ENCODE results near the gene BAD. TPM values are rescaled to one million over a fixed set of nuclear protein-coding genes. Genes with fewer than 3 reads are reported as not detected.

BAD gene
- total RNA-seq, 1 donor from 2014 or later: 43.6 TPM

DNA sequence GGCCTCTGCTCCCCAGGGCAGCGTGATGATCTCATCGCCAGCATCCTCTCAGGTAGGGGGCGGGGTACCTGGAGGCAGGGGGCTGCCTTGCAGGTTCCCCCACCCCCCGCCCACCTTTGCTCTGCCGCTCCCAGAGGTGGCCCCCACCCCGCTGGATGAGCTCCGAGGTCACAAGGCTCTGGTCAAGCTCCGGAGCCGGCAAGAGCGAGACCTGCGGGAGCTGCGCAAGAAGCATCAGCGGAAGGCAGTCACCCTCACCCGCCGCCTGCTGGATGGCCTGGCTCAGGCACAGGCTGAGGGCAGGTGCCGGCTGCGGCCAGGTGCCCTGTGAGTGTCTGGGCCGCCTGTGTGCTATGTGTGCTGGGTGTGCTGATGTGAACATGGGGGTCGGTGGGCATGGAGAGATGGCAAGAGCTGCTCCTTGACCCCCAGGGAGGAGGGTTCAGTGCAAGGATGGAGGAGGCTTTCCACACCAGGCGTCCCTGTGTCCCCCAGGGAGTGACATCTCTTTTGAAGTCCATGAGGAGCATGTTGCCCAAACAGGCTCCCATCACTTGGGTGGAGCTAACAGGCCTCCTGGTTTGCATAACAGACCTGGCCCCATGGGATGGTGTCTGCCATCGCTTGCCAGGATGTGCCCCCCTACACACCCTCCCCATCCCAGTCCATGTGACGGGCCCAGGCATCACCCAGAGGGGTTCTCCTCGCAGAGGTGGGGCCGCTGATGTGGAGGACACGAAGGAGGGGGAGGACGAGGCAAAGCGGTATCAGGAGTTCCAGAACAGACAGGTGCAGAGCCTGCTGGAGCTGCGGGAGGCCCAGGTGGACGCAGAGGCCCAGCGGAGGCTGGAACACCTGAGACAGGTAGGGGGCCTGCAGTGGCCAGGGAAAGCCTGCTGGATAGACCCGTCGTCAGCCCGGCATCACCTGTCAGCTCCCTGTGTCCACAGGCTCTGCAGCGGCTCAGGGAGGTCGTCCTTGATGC is 19.0 kb downstream of the BAD start:
- Mint-ChIP-seq H3K27me3 (ENCODE audit: low read depth, unreplicated experiment) (no peaks in the 10 kb centered on the region), H3K36me3 (ENCODE audit: low read depth, unreplicated experiment) (peaks cover 11% of the 10 kb centered on the region), H3K4me3 (ENCODE audit: unreplicated experiment) (no peak overlapping the region), H3K27ac (ENCODE audit: unreplicated experiment) (no peak overlapping the region), H3K4me1 (ENCODE audit: low read depth, unreplicated experiment) (peaks cover 19% of the 10 kb centered on the region), H3K9me3 (ENCODE audit: unreplicated experiment) (no peaks in the 10 kb centered on the region)
- no peak overlapping the region for H3K4me2 ChIP-seq (ENCODE audit: low read length)
- H3K9ac ChIP-seq (ENCODE audit: low read length): no peak overlapping the region
- no peaks in the 10 kb centered on the region for H3K9me3 ChIP-seq (ENCODE audit: insufficient read depth, low read depth, low read length)
- FAIRE-seq (no peak), DNase-seq (ENCODE audit: low read depth) (no peak)
- no peaks in the 10 kb centered on the region for H3K79me2 ChIP-seq (ENCODE audit: insufficient read depth, low read length)
- H3K36me3 ChIP-seq (ENCODE audit: insufficient read depth, low read length): peaks cover 11% of the 10 kb centered on the region
- H2AFZ ChIP-seq (ENCODE audit: low read depth, low read length): no peak overlapping the region
- H3K27me3 ChIP-seq (ENCODE audit: insufficient read depth, low read length): no peaks in the 10 kb centered on the region
- peaks cover 22% of the 10 kb centered on the region for H4K20me1 ChIP-seq (ENCODE audit: insufficient read depth, low read length)
- H3K4me1 ChIP-seq (ENCODE audit: insufficient read depth, low read length): peaks cover 33% of the 10 kb centered on the region
- no peak overlapping the region for H3K27ac ChIP-seq (ENCODE audit: low read depth, low read length)
- H3K4me3 ChIP-seq (ENCODE audit: insufficient read depth, low read depth, low read length): no peak overlapping the region
- TF ChIP-seq EZH2 (IDR thresholded peaks at IDR 0.05; ENCODE audit: insufficient read depth, low read length): no peak
- TF ChIP-seq, protein P1, sequence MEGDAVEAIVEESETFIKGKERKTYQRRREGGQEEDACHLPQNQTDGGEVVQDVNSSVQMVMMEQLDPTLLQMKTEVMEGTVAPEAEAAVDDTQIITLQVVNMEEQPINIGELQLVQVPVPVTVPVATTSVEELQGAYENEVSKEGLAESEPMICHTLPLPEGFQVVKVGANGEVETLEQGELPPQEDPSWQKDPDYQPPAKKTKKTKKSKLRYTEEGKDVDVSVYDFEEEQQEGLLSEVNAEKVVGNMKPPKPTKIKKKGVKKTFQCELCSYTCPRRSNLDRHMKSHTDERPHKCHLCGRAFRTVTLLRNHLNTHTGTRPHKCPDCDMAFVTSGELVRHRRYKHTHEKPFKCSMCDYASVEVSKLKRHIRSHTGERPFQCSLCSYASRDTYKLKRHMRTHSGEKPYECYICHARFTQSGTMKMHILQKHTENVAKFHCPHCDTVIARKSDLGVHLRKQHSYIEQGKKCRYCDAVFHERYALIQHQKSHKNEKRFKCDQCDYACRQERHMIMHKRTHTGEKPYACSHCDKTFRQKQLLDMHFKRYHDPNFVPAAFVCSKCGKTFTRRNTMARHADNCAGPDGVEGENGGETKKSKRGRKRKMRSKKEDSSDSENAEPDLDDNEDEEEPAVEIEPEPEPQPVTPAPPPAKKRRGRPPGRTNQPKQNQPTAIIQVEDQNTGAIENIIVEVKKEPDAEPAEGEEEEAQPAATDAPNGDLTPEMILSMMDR (IDR thresholded peaks at IDR 0.05; ENCODE audit: insufficient read depth, low read depth, low read length): no peak

DNA sequence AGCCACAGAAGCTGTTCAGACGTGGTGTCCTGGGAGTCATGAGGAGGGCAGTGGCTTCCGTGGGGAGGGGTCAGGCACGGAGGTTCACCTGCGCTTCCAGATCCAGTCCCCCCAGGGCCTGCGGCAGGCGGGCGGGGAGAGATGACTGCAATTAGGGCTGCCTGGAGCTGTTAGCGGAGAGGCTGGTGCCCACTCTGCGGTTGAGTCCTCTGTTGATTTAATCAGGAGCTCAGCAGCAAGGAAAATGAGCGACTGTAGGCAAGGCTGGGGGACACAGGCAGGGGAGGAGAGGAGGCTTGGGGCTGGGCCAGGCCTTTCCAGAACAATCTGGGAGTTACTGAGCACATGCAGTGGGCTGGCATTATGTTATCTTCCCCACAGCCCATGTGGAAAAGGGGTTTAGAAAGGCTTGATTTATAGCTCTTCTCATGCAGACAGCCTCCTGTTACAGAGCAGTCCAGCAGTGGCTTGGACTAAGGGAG is 20.1 kb downstream of the BAD start:
- no peaks in the 10 kb centered on the region for H3K27me3 ChIP-seq (ENCODE audit: insufficient read depth, low read length)
- H3K4me2 ChIP-seq (ENCODE audit: low read length): no peak overlapping the region
- H3K9ac ChIP-seq (ENCODE audit: low read length): no peak overlapping the region
- H3K27ac Mint-ChIP-seq (ENCODE audit: unreplicated experiment): no peak overlapping the region
- no peak overlapping the region for H2AFZ ChIP-seq (ENCODE audit: low read depth, low read length)
- peaks cover 22% of the 10 kb centered on the region for H3K36me3 Mint-ChIP-seq (ENCODE audit: low read depth, unreplicated experiment)
- H3K36me3 ChIP-seq (ENCODE audit: insufficient read depth, low read length): peaks cover 14% of the 10 kb centered on the region
- TF ChIP-seq, protein P1 (IDR thresholded peaks at IDR 0.05; ENCODE audit: insufficient read depth, low read depth, low read length): no peak
- FAIRE-seq: no peak
- H3K9me3 Mint-ChIP-seq (ENCODE audit: unreplicated experiment): peaks cover 2% of the 10 kb centered on the region
- H3K9me3 ChIP-seq (ENCODE audit: insufficient read depth, low read depth, low read length): no peaks in the 10 kb centered on the region
- H4K20me1 ChIP-seq (ENCODE audit: insufficient read depth, low read length): peaks cover 31% of the 10 kb centered on the region
- H3K4me3 Mint-ChIP-seq (ENCODE audit: unreplicated experiment): peak overlapping the region; percentile 54
- H3K4me3 ChIP-seq (ENCODE audit: insufficient read depth, low read depth, low read length): no peak overlapping the region
- no peak overlapping the region for H3K27ac ChIP-seq (ENCODE audit: low read depth, low read length)
- peaks cover 31% of the 10 kb centered on the region for H3K4me1 ChIP-seq (ENCODE audit: insufficient read depth, low read length)
- H3K79me2 ChIP-seq (ENCODE audit: insufficient read depth, low read length): no peaks in the 10 kb centered on the region
- H3K4me1 Mint-ChIP-seq (ENCODE audit: low read depth, unreplicated experiment): peaks cover 19% of the 10 kb centered on the region
- no peak for DNase-seq (ENCODE audit: low read depth)
- H3K27me3 Mint-ChIP-seq (ENCODE audit: low read depth, unreplicated experiment): no peaks in the 10 kb centered on the region

DNA sequence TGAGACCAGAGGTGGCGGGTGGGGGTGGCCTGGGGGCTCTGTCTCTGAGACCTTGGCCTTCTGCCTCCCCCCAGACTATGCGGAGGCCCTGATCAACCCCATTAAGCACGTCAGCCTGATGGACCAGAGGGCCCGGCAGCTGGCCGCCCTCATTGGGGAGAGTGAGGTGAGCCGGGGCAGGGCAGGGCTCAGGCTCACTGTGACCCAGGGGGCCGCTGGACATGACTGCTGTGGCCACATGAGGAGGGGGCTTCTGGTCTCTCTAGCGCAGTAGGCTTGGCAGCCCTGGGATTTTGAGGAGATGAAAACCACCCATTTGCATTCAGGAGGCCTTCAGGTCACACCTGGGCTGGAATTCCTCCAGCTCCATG is 20.5 kb downstream of the BAD start:
- Histone ChIP-seq H3K9ac (ENCODE audit: low read length) (no peak overlapping the region), H3K4me3 (ENCODE audit: insufficient read depth, low read depth, low read length) (no peak overlapping the region), H2AFZ (ENCODE audit: low read depth, low read length) (no peak overlapping the region), H3K36me3 (ENCODE audit: insufficient read depth, low read length) (peaks cover 18% of the 10 kb centered on the region), H3K27me3 (ENCODE audit: insufficient read depth, low read length) (no peaks in the 10 kb centered on the region), H3K27ac (ENCODE audit: low read depth, low read length) (no peak overlapping the region), H3K4me1 (ENCODE audit: insufficient read depth, low read length) (peaks cover 28% of the 10 kb centered on the region), H3K4me2 (ENCODE audit: low read length) (no peak overlapping the region), H3K79me2 (ENCODE audit: insufficient read depth, low read length) (no peaks in the 10 kb centered on the region), H3K9me3 (ENCODE audit: insufficient read depth, low read depth, low read length) (no peaks in the 10 kb centered on the region), H4K20me1 (ENCODE audit: insufficient read depth, low read length) (peaks cover 34% of the 10 kb centered on the region)
- TF ChIP-seq, protein P1 (IDR thresholded peaks at IDR 0.05; ENCODE audit: insufficient read depth, low read depth, low read length): no peak
- no peak for TF ChIP-seq EZH2 (IDR thresholded peaks at IDR 0.05; ENCODE audit: insufficient read depth, low read length)
- peaks cover 17% of the 10 kb centered on the region for H3K4me1 Mint-ChIP-seq (ENCODE audit: low read depth, unreplicated experiment)
- no peaks in the 10 kb centered on the region for H3K27me3 Mint-ChIP-seq (ENCODE audit: low read depth, unreplicated experiment)
- peak overlapping the region; percentile 54 for H3K4me3 Mint-ChIP-seq (ENCODE audit: unreplicated experiment)
- H3K9me3 Mint-ChIP-seq (ENCODE audit: unreplicated experiment): peaks cover 2% of the 10 kb centered on the region
- DNase-seq (ENCODE audit: low read depth): no peak
- H3K36me3 Mint-ChIP-seq (ENCODE audit: low read depth, unreplicated experiment): peaks cover 24% of the 10 kb centered on the region
- FAIRE-seq: no peak
- H3K27ac Mint-ChIP-seq (ENCODE audit: unreplicated experiment): no peak overlapping the region

Data from astrocyte (in vitro differentiated cells and primary cell).